ENCODE data around the gene FASTK.

The FASTK gene

GRCh38 chr7:151100921-151101320 lies 20.3 kb upstream of the FASTK start:
- no peak for DNase-seq

GRCh38 chr7:151099486-151100211 lies 19.0 kb upstream of the FASTK start:
- DNase-seq = no peak

- DNase-seq = no peak
These were observed 15.3 kb upstream of the FASTK start for GRCh38 chr7:151095828-151096475.

DNA sequence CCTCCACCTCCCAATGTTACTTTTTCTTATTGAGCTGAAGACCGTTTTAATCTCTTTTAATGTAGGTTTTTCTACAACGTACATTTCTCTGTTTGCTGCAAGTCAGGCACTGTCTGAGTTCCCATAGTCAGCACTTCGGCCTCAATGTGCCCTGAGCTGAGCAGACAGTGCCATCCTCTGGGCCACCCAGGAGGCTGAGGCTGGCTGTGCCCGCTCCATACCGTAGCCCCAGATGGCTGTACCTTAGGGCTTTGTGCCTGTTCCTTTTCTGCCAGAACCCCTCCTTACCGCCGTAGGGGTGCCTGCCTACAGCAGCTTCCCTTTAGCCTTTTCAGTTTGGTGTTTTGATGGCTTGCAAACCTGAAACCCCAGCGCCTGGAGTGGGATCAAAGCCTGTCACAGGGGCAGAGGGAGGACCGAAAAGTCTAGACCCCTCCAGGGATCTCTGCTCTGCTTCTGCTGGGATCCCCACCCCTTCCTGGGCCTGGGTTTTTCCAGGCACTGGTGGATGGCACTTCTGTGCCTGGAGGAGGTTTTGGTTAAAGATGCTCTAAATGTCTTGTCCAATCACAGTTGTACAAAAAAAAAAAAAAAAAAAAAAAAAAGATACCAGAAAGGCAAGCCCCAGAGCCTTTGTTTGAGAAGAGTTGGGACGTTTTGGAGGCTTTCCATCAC lies 14.7 kb upstream of the FASTK start:
- DNase-seq = no peak

GRCh38 chr7:151094675-151095074 lies 14.1 kb upstream of the FASTK start:
- no peak for DNase-seq

DNA sequence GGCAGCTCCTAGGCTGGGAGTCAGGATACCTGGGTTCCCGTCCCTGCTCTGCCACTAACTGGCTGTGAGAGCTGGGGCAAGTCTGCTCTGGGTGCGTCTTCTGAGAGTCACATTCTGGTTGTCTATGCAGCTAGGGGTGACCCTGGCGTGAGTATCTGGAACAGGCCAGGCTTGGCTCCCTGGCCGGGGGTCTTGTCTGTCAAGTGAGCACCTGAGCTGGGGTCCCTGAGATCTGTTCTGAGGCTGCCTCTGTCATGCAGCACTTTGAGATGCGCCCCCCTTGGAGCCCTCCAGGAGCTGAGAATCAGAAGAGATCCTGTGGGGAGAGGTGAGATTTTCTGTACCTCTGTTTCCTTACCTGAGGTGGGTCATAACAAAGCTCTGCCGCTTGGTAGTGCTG lies 13.1 kb upstream of the FASTK start:
- DNase-seq = no peak

DNA sequence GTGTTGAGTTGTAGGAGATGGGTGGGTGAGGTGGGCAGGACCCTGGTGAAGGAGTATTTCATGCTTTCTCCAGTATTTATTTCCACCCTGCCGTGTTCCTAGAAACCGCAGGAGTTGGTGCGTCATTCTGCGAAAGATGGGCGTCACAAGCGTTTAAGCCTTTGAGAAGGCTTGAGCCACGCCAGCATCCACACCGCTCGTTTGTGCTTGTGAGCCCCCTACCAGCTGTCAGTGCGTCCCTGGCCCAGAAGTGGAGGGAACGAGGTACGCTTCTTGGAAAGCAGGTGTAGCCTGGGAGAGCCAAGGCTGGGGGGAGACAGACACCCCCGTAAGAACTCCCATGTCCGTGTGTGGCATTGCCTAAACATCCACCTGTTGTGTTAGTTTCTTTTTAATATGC lies 11.4 kb upstream of the FASTK start:
- DNase-seq = no peak

GRCh38 chr7:151091431-151091830 lies 10.8 kb upstream of the FASTK start:
- no peak for DNase-seq

- no peak for DNase-seq
These were observed 10.4 kb upstream of the FASTK start for GRCh38 chr7:151091003-151091402.

GRCh38 chr7:151089893-151090730 lies 9.5 kb upstream of the FASTK start:
- DNase-seq = no peak

DNA sequence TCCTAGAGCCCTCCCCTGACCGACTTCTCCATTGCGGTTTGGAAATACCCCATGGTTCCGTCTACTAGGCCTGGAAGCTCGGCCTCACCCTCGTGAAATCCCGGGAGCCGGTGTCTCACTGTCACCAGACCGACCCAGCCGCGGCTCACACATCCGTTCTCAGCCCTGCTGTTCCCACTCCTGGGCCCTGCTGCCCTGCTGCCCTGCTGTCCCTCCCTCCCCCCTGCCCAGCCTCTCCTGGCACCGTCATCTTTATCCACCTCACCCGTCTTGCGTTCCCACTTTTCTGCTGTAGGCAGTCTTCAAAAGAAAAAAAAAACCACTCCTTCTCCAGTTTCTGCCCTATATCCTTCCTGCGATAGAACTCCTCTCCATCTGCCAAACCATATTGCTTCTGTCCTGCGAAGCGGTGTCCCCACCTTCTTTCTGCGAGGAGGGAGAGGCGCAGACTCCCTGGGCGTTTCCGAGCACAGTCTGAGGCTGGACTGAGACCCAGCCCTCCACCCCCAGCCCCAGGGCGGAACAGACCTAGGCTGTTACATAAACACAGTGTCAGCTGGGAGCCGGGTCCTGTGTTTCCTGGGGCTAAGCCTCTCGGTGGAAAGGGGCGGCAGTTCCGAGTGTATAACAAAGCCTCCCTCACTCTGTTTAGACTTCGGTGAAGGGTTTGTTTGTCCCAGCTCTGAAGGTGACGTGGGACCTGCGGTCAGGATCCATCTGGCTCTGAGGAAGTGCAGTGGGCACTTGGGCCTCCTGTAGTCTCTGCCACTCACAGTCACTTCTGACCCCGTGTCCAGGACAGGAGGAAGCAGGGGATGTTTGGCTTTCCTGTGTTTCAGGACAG lies 8.5 kb upstream of the FASTK start:
- DNase-seq = peak; percentile 55

- no peak for DNase-seq
These were observed 7.6 kb upstream of the FASTK start for GRCh38 chr7:151088019-151088855.

- DNase-seq = peak; percentile 75
These were observed 6.8 kb upstream of the FASTK start for GRCh38 chr7:151087245-151088018.

DNA sequence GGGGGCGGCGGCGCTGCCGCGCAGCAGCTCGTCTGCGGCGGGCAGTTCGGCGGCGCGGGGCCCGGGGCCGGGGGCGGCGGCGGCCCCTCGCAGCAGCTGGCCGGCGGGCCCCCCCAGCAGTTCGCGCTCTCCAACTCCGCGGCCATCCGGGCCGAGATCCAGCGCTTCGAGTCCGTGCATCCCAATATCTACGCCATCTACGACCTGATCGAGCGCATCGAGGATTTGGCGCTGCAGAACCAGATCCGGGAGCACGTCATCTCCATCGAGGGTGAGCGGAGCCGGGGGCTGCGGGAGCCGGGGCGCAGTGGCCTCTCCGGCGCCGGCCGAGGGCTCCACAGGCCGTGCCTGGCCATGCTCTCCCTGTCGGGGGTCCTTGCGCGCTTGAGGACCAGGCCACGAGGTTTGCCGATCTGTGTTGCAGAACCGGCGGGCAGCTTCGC lies 6.2 kb upstream of the FASTK start:
- DNase-seq = peak; percentile 75

- peak; percentile 91 for DNase-seq
These were observed 5.3 kb upstream of the FASTK start, which contains the start of gene AGAP3 for GRCh38 chr7:151085691-151086620. TSS of gene AGAP3 (plus strand) at chr7:151086475. CDS start at chr7:151086742, 267 bp downstream.

DNA sequence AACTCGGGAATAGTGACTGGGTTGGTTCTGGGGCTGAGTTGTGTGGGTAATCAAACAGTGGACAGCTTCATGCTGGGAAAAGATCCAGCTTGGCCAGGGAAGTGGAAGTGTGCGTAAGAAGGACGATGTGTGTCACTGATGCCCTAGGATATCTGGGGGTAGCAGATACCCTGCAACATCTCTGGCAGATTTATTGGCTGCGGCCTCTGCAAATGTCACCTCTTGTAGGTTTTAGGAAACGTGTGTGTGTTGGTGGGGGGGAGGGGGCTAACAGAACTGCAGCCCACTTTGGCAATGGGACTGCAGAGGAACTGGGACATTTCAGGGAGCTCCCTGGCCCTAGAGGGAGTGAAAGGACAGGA lies 4.7 kb upstream of the FASTK start:
- DNase-seq = no peak

GRCh38 chr7:151083824-151084160 lies 3.2 kb upstream of the FASTK start:
- DNase-seq = no peak

GRCh38 chr7:151083071-151083823 lies 2.6 kb upstream of the FASTK start, which contains the start of gene TMUB1:
TSS of gene TMUB1 (minus strand) at chr7:151083493. CDS start at chr7:151082563, 930 bp downstream.
- DNase-seq = peak; percentile 78
